Measurements from ENCODE around the gene SNRPA.
"Not testable (repeated sequence)": the region's sequence is repeated elsewhere in the genome, so short reads cannot be mapped to it uniquely, and the experiment has no call there.

SNRPA gene

GRCh38 chr19:40763963-40764362, 13.0 kb downstream of the SNRPA start:
- DNase-seq (ENCODE audit: low read depth), result no peak
- TF ChIP-seq, protein P1, sequence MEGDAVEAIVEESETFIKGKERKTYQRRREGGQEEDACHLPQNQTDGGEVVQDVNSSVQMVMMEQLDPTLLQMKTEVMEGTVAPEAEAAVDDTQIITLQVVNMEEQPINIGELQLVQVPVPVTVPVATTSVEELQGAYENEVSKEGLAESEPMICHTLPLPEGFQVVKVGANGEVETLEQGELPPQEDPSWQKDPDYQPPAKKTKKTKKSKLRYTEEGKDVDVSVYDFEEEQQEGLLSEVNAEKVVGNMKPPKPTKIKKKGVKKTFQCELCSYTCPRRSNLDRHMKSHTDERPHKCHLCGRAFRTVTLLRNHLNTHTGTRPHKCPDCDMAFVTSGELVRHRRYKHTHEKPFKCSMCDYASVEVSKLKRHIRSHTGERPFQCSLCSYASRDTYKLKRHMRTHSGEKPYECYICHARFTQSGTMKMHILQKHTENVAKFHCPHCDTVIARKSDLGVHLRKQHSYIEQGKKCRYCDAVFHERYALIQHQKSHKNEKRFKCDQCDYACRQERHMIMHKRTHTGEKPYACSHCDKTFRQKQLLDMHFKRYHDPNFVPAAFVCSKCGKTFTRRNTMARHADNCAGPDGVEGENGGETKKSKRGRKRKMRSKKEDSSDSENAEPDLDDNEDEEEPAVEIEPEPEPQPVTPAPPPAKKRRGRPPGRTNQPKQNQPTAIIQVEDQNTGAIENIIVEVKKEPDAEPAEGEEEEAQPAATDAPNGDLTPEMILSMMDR (IDR thresholded peaks at IDR 0.05; ENCODE audit: control insufficient read depth, insufficient read depth, low read depth, low read length, missing control alignments), result no peak
- H3K4me3 ChIP-seq (ENCODE audit: control insufficient read depth, low read depth, low read length), result no peak overlapping the region

DNA sequence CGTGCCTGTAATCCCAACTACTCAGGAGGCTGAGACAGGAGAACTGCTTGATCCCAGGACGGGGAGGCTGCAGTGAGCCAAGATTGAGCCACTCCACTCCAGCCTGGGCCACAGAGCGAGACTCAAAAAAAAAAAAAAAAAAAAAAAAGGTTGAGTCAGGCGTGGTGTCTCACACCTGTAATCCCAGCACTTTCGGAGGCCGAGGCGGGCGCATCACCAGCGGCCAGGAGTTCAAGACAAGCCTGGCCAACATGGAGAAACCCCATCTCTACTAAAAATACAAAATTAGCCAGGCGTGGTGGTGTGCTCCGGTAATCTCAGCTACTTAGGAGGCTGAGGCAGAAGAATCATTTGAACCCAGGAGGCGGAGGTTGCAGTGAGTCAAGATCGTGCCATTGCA, 15.4 kb downstream of the SNRPA start:
- not testable (repeated sequence) for H3K4me3 ChIP-seq (ENCODE audit: control insufficient read depth, low read depth, low read length); DNase-seq (ENCODE audit: low read depth)

GRCh38 chr19:40768869-40769268, 17.9 kb downstream of the SNRPA start:
- TF ChIP-seq, protein P1 (IDR thresholded peaks at IDR 0.05; ENCODE audit: control insufficient read depth, insufficient read depth, low read depth, low read length, missing control alignments), result no peak
- DNase-seq (ENCODE audit: low read depth), result no peak
- no peak overlapping the region for H3K4me3 ChIP-seq (ENCODE audit: control insufficient read depth, low read depth, low read length)

- DNase-seq (ENCODE audit: low read depth), result not testable (repeated sequence)
Observed at GRCh38 chr19:40771101-40771862, 20.3 kb downstream of the SNRPA start.

DNA sequence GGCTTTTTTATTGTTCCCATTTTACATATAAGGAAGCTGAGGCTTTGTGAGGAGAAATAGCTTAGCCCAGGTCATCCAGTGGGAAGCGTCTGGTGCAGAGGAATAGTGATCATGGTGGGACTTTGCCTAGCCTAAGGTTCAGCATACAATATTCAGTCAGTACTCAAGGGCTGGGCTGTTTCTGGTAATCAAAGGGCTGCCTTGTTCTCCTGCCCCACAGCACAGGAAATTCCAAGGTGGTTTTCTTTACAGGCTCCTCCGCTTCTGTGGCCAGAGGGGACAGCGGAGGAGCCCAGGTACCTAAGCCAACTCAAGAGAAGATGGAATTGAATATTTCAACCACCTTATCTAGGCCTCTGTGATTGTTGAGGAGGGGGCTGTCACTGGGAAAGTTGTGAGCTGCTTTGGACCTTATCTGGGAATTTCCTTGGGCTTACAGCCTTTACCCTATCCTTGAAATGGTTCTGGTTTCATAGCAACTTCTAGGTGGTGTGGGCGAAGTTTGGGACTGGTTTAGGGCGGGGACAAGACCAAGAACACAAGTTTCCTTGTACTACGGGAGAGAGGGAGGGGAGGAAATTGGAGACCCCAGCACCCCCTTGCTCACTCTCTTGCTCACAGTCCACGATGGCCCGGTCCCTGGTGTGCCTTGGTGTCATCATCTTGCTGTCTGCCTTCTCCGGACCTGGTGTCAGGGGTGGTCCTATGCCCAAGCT, 24.1 kb downstream of the SNRPA start, which contains the start of gene MIA:
Gene MIA, plus strand, starts transcription at position 606 of the 716 bp plus-strand sequence. Its CDS starts 22 bp downstream, at position 628.
- no peak within 1 kb of the TSS for H3K4me3 ChIP-seq (ENCODE audit: control insufficient read depth, low read depth, low read length)
- TF ChIP-seq, protein P1 (IDR thresholded peaks at IDR 0.05; ENCODE audit: control insufficient read depth, insufficient read depth, low read depth, low read length, missing control alignments), result no peak
- no peak for DNase-seq (ENCODE audit: low read depth)

More at GRCh38 chr19:40771101-40771862, 20.3 kb downstream of the SNRPA start:
- not testable (repeated sequence) for H3K4me3 ChIP-seq (ENCODE audit: control insufficient read depth, low read depth, low read length)

DNA sequence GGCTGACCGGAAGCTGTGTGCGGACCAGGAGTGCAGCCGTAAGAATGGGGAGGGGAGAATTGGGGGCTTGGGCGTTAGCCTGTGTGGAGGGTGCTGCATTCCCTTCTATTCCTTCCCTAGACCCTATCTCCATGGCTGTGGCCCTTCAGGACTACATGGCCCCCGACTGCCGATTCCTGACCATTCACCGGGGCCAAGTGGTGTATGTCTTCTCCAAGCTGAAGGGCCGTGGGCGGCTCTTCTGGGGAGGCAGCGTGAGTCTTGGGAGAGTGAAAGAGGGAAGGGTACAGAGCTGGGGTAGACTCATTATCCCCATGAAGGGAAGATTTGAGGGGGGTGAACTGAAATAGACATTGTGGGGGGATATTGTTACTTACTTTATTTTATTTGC, 24.6 kb downstream of the SNRPA start:
- TF ChIP-seq, protein P1 (IDR thresholded peaks at IDR 0.05; ENCODE audit: control insufficient read depth, insufficient read depth, low read depth, low read length, missing control alignments), result no peak
- no peak overlapping the region for H3K4me3 ChIP-seq (ENCODE audit: control insufficient read depth, low read depth, low read length)
- no peak for DNase-seq (ENCODE audit: low read depth)

DNA sequence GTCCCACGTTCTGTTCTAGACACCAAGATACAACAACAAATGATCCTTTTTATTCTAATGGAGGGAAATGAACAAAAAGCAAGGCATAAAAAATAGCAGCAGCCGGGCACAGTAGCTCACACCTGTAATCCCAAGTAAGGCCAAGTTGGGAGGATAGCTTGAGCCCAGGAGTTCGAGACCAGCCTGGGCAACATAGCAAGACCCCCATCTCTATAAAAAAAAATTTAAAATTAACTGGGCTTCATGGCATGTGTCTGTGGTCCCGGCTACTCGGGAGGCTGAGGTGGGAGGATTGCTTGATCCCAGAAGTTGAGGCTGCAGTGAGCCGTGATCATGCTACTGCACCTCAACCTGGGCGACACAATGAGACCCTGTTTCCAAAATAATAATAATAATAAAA, 25.4 kb downstream of the SNRPA start:
- no peak for DNase-seq (ENCODE audit: low read depth)
- H3K4me3 ChIP-seq (ENCODE audit: control insufficient read depth, low read depth, low read length), result no peak overlapping the region
- TF ChIP-seq, protein P1 (IDR thresholded peaks at IDR 0.05; ENCODE audit: control insufficient read depth, insufficient read depth, low read depth, low read length, missing control alignments), result no peak
